ENCODE results near the gene FYB1. TPM values are rescaled to one million over a fixed set of nuclear protein-coding genes. Genes with fewer than 3 reads are reported as not detected.

FYB1 gene
- total RNA-seq, 1 experiment from 2014 or later, result not detected

GRCh38 chr5:39161578-39161977 lies 57.8 kb downstream of the FYB1 start:
- DNase-seq (ENCODE audit: low read depth), result no peak

GRCh38 chr5:39160576-39161213 lies 58.7 kb downstream of the FYB1 start:
- no peak for DNase-seq (ENCODE audit: low read depth)

GRCh38 chr5:39159811-39160490 lies 59.4 kb downstream of the FYB1 start:
- no peak for DNase-seq (ENCODE audit: low read depth)

- no peak for DNase-seq (ENCODE audit: low read depth)
These were observed 60.6 kb downstream of the FYB1 start for GRCh38 chr5:39158786-39159185.

- DNase-seq (ENCODE audit: low read depth), result peak; percentile 51
These were observed 61.2 kb downstream of the FYB1 start for GRCh38 chr5:39158127-39158593.

GRCh38 chr5:39157701-39158100 lies 61.7 kb downstream of the FYB1 start:
- no peak for DNase-seq (ENCODE audit: low read depth)

- no peak for DNase-seq (ENCODE audit: low read depth)
These were observed 63.3 kb downstream of the FYB1 start for GRCh38 chr5:39156082-39156481.

GRCh38 chr5:39151745-39152144 lies 67.6 kb downstream of the FYB1 start:
- DNase-seq (ENCODE audit: low read depth), result no peak

GRCh38 chr5:39149966-39150365 lies 69.4 kb downstream of the FYB1 start:
- DNase-seq (ENCODE audit: low read depth), result no peak

GRCh38 chr5:39148983-39149534 lies 70.3 kb downstream of the FYB1 start:
- no peak for DNase-seq (ENCODE audit: low read depth)

GRCh38 chr5:39146831-39147540 lies 72.4 kb downstream of the FYB1 start:
- DNase-seq (ENCODE audit: low read depth), result no peak

- DNase-seq (ENCODE audit: low read depth), result no peak
These were observed 76.1 kb downstream of the FYB1 start for GRCh38 chr5:39143151-39143860.

GRCh38 chr5:39140558-39141168 lies 78.7 kb downstream of the FYB1 start:
- peak; percentile 20 for DNase-seq (ENCODE audit: low read depth)

- DNase-seq (ENCODE audit: low read depth), result peak; percentile 62
These were observed 80.5 kb downstream of the FYB1 start for GRCh38 chr5:39138892-39139291.

- DNase-seq (ENCODE audit: low read depth), result no peak
These were observed 81.4 kb downstream of the FYB1 start for GRCh38 chr5:39137819-39138451.

GRCh38 chr5:39137391-39137790 lies 82.0 kb downstream of the FYB1 start:
- DNase-seq (ENCODE audit: low read depth), result no peak

GRCh38 chr5:39132792-39133191 lies 86.6 kb downstream of the FYB1 start:
- no peak for DNase-seq (ENCODE audit: low read depth)

- DNase-seq (ENCODE audit: low read depth), result no peak
These were observed 87.3 kb downstream of the FYB1 start for GRCh38 chr5:39132128-39132447.

GRCh38 chr5:39131210-39132127 lies 87.9 kb downstream of the FYB1 start:
- no peak for DNase-seq (ENCODE audit: low read depth)

GRCh38 chr5:39130716-39131115 lies 88.6 kb downstream of the FYB1 start:
- DNase-seq (ENCODE audit: low read depth), result no peak

Data from HT1080 (cell line).